GM19463 (cell line): ENCODE data around the gene PLTP.

Source experiments
- ATAC-seq: cut with Tn5 transposase; IDR thresholded peaks from one replicate; pipeline ENCODE4 v1.9.1; 2021; ENCODE audit warnings: mild to moderate bottlenecking, moderate library complexity; ENCODE audit not compliant: unreplicated experiment

The PLTP gene

DNA sequence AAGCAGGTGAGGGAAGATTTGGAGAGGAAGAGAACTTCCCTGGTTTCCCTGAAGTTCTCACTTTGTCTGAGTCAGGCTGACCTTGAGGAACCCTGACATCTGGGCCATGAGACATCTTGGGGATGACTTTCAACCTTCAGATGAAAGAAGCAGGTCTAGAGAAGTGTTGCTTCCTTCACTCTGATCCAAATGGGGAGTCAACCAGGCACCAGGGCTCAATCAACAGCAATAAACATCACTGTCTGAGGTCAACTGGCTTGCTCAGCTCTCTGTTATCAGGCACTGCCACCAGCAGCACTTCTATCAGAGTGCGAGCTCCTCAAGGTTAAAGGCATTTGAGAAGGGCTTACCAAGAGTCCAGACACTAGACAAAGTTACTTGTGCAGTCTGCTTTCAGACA lies 61.0 kb downstream of the PLTP start:
- no peak for ATAC-seq

DNA sequence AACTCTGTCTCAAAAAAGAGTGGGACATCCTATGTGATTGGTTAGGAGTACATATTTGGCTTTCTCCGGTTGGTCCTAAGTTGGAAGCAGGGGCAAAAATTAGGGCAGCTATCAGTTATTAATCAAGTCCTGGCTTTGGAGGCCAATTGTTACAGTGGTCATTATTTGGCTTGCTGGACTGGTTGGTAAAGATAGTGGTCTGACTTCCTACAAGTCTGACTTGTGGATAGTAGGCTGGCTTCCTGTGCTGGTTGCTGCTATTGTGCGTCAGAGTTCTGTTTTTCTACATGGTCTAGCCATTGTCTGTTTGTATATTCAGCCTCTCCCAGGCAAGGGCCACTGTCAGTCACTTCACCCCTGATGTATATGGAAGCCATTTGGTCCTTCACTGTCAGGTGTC lies 61.7 kb downstream of the PLTP start:
- ATAC-seq, result no peak

DNA sequence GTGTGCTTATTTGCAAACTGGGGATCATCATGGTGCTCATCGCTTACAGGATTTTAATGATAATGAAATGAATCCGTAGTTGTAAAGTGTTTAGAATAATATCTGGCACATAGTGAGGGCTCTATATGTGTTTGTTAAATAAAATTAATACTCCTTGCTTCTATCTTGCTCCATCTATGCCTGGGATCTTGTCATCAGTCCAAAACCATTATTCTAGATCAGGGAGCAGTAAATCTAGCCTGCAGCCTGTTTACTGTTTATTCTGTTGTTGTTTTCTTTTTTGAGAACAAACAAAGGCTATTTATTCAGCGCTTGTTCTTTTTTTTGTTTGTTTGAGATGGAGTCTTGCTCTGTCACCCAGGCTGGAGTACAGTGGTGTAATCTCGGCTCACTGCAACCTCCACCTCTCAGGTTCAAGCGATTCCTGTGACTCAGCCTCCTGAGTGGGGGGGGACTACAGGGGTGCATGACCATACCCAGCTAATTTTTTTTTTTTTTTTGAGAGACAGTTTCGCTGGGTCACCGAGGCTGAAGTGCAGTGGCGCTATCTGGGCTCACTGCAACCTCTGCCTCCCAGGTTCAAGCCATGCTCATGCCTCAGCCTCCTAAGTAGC lies 62.9 kb downstream of the PLTP start:
- ATAC-seq, result no peak
